Measurements from ENCODE around the gene PTPRE.
A peak's percentile ranks its signal among the peaks of the same experiment; 100 is the strongest.

PTPRE gene

DNA sequence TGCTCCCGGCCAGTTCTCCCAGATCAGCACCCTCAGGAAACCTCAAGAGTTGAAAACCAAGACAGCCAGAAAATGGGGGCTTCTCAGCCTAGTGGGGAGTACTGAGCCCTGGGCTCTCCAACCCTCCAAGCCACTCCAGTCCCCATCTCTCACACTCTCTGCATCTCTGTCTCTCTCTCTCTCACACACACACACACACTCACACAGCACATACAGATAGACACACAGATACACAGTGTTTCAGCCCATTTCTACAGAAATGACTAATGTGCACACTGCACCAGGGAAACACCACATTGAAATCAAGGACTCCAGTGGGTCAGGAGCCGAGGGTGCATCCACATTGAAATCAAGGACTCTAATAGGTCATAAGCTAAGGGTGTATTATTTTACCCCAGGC is 111.8 kb downstream of the PTPRE start:
- DNase-seq, result no peak

DNA sequence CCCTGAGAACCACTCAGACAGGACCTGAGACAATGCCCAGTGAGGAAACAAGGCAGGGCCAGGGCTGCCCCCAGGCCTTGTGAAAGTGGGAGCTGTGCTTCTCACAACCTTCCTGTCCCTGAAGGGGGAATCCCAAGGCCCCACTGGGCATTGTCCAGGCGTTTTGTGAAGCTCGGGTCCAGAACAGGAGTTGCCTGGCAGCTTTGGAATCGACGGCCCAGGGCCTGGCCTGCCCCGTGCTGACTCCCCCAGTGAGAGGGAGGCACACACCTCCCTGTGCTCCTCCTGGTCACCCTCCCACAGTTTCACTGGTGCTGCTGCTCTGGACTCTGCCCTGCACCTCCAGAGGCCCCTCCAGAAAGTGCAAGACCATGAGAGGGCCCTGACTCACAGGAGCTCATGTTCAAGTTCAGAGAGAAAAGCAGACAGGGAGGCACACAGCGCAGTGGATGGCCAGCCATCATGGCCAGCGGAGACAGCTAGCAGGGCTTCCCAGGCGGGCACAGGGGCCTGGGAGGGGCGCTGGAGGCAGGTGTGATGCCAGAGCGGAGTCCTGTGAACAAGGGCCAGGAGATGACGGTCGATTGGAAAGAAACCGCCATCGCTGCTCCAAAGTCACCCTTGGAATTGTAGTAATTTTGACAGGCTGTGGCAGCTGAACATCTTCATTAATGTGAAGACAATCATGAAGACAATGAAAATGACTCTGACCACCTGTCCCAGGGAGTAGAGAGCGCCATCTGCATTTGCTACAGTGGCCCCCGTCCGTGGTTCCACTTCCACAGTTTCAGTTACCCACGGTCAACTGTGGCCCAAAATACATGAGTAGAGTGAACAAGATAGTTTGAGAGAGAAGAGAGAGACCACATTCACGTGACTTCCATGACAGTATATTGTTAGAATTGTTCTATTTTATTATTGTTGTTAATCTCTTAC is 115.6 kb downstream of the PTPRE start:
- no peak for DNase-seq

DNA sequence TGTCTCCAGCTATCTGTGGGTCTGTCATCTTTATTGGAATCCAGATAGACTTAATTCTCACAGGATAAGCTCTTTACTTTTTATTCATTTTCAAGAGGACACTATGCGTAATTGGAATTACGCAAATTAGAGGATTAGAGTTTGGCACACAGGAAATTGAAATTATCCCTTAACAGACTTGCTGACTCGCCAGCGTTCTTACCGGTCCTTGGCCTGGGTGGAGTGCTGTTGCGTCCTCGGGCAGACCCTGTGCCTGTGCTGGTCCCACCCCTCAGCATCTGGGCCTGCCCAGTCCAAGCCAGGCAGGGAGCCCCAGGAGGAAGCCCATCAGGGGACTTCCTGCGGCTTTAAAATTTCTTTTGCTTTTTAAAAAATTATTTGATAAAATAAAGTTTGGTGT is 117.5 kb downstream of the PTPRE start:
- DNase-seq, result no peak

DNA sequence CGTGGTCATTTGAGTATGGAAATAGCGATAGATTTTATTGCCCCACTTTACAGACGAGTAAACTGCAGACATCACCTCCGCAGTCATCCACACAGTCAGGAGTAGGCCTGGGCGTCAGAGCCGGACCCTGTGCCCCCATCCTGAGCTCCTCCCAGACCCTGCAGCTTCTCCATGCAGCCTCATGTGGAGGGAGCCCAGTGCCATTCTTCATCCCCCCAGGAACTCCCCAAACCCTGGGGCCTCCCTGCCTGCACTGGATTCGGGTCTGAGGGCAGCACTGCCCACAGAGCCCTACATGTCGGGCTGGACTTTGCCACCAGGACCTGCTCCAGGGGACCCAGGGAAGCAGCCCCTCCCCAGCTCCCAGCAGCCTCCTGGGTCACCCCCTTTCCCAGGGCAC is 118.5 kb downstream of the PTPRE start:
- DNase-seq, result no peak

DNA sequence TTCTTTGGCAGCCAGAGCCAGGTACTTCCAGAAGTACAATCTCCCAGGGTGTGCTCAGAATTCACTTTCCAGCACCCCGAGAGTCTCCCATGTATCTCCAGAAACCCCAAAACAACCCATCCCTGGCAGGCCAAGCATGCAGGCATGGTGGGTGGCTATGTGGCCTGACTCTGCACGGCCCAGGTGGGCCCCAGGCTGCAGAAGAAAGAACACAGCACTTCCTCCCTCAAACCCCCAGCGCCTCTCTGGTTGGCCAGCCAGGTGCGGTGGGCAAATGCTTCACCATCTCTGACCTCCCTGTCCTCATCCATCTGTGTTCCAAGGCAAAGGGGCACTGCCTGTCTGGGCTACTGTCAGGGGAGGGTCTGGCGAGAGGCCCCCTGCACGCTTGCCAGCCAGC is 119.0 kb downstream of the PTPRE start:
- DNase-seq, result no peak

DNA sequence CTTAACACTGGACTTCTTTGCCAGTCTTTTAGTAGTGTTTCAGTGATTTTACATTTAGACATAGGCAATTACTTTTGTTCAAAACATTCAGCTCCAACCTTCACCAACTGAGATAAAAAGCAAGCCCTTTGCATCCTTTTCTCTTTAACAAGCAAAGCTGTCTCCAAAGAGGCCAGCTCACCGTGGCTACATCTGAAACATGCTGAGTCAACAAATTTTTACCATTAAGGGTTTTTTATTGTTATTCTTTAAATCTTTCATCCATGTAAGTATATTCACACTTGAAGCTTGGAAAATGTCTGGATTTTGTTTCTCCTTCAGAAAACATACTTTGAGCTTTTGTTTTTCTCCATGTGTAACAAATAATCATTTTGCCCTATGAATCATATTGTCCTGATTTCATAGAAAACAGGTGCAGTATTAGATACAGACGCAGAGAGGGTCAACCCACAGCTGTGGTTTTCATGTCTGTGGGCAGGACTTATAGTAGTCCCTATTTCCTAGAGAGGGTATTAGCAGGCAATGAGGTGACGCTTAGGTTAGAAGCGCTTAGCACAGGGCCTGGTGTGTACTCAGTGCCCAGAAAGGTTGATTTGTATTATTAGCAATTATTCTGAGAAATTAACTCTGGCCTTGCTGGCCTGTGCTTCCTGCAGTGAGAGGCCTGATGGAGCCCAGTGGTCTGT is 119.9 kb downstream of the PTPRE start:
- DNase-seq, result no peak

DNA sequence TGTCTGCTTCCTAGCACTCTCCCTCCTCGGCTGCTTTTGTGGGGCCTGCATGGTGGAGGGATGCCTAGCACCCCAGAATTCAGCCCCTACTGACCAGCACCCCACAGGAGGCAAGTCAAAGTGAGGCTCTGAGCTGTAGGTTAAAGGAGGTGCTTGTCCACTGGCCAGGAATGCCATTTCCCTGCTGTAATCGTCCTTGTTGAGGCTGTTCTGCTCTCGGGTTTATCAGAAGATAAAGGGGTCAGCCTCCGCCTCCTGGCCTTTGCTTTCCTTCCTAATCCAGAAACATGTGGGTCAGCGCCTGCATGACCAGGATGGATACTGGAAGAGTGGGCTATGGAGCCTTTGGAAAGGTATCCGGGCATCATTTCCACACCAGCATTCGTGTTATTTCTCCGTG is 120.4 kb downstream of the PTPRE start:
- no peak for DNase-seq

DNA sequence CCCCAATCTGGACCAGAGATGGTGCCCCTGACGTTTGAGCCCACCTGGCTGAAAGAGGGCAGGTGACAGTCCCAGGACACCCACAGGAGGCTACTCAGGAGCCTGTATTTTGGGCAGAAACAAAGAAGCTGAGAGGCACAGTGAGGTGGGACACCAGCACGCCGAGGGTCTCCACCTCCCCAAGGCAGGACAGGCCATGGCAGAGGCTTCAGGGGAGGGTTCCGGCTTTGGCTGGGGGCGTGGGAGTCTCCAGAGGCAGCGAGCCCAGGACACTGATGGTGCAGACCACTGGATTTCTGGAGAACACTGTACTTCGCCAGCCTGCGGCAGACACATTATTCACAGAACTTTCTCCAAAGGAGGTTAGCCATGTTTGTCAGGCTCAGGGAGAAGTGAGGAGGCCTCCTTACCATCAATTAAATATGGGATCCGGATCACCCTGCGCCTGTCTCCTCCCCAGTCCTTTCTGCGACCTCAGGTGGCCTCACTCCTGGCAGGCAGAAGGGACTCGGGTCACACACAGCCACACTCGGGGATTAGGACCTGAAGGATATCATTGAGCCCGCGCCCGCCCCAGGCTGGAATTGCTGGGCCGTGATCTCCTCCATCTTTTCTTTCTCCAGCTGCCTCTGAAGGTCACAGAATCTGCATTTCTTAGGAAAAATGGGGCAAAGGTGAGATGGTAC is 121.1 kb downstream of the PTPRE start:
- no peak for DNase-seq

DNA sequence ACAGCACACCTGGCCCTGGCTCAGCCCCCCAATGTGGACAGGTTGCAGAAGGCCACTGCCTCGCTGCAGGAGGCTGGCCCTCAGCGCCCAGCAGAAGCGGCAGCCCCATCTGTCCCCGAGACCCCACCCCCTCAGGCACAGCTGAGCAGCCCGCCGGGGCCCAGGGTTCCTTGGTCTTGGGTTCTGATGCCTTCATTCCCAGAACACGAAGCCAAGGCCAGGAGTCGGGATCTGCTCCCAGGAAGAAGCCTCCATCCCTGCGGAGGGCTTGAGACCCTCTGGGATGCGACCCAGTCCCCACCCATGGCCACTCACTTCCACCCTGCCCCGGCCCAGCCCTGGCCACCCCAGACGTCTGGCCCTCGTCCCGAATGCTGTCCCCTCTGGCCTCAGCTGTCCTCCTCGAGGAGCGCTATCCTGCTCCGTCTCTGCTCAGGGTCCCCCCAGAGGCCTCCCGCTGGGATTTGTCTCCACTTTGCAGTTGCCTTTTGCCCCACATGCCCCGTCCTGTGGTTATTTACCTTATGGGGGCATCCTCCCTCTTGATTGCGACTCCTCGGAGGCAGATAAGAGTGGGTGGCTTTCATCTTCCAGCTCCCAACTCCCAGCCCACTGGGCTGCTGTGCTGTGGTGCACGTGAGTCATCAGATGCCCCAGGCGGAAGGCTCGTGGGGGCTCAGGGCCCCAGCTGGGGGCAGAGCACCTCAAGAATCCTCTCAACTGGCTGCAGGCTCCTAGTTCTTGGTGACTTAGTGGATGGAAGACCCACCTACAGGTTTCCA is 121.8 kb downstream of the PTPRE start:
- DNase-seq, result no peak

DNA sequence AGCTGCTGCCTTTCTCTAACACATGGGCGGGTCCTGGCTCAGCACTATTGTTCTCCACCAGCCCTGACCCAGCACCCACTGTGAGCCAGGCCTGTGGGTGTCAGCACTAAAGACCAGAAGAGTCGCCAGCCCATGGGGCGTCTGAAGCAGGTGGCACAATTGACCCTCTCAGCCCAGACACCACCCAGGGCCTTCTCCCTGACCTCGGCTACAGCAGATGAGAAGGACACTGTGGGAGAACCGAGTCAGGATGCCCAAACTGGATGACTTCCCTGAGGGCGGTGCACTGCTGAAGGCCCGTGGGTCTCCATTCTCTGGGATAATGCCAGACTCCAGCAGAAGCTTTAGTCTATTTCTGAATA is 122.4 kb downstream of the PTPRE start:
- DNase-seq, result no peak

DNA sequence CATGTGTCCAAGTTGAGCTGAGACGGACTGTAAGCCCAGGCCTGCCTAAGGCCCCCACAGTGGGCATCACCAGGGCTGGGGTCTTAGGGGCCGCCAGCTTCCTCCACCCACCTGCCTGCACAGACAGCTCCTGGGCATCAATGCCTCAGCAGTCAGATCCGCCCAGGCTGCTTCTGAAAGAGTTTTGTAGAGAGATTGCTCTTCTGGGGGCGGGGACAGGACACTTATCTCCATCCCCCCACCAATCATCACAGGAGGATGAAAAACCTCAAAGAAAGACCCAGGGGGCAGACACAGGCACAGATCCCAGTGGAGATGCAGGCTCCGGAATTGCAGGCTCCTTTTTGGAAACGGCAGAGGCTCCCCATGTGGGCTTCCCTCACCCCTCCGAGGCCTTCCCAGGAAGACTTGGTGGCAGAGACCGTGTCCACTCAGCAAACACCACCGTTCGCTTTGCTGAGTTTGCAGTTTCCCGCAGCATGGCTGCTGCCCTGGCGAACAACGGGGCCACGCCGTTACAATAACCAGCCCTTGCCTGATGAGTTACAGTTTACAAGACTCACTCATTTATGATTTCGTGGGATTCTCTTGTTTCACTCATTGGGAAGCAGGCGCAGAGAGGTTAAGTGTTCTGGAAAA is 122.9 kb downstream of the PTPRE start:
- DNase-seq, result peak in 2 of 56 donors; percentile 12 to 39

DNA sequence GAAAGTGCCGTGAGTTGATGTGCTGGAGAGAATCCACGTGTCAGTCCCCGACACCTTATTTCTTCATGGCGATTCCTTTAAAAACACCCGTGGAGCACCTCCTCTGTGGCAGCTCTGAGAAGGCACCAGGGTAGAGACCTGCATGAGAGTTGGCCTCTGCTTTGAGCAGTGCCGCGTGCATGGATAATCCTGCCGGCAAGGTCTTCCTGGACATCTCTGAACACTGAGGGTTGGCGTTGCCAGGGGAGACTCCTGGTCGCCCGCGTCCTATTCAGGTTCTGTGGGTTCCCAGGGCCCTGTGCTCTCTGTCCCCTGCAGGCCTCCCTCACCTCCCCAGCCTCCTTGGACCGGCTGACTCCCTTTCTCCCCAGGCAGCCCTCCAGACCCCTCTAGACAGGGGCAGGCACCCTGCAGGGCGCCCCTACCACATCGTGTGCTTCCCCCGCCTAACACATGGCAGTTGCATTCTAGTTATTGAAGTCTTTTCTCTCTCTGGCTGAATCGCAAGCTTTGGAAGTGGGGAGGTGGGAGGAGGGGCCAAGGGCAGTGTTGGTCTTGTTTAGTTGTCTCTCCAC is 123.7 kb downstream of the PTPRE start:
- no peak for DNase-seq

DNA sequence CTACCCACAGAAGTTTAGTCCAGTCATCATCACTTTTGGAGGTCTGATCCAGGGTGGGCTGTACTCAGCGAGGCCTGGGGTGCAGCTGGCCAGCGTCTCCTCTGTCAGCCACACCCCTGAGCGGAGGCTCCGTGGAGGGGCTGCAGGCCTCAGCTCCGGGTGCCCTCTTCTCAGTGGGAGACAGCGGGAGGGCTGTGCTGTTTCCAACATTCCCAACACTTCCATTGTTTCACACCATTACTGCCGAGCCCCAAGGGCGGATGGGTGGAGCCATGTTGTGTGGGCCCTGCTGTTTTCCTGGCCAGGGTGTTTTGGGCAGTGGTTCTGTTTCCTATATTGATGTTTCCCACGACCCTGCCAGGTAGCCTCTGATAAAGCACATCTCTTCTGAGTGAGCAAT is 124.3 kb downstream of the PTPRE start:
- no peak for DNase-seq

DNA sequence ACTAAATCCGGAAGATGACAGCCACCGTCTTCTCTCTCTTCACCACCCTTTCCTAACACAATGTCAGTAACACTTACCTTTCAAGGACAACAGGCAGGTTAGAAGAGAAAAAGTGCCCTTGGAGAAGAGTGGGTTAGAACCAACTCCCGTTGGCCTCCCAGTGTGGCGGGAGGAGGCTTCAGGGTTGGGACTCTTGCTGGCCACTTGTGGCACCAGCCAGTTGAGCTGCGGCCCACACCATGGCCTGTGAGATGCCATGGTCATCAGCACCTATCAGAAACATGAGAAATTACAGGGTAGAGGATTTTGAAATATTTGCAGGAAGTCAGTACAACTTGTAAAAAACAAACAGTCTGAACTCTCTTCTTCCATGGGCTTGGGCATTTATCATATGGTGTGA is 125.6 kb downstream of the PTPRE start:
- no peak for DNase-seq

DNA sequence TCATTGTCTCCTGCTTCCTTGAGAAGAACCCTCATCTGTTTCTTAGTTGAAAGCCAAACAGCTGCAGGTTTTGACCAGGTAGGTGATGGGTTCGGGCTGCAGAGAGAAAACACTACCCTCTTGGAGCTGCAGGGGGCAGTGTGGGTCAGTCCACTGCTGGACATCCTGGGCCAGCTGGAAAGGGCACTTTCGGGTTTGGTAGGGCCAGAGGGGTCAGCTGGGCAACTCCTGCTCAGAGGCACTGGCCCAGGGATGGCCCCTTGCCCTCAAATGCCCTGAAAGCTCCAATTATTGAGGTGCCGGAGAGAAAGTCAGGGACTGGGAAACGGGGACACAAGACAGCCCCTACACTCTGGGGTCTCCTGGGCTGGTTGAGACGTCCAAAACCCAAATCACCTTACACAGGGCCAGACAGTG is 128.7 kb downstream of the PTPRE start:
- peak in 11 of 56 donors; percentile 4 to 36 (median 24) for DNase-seq

DNA sequence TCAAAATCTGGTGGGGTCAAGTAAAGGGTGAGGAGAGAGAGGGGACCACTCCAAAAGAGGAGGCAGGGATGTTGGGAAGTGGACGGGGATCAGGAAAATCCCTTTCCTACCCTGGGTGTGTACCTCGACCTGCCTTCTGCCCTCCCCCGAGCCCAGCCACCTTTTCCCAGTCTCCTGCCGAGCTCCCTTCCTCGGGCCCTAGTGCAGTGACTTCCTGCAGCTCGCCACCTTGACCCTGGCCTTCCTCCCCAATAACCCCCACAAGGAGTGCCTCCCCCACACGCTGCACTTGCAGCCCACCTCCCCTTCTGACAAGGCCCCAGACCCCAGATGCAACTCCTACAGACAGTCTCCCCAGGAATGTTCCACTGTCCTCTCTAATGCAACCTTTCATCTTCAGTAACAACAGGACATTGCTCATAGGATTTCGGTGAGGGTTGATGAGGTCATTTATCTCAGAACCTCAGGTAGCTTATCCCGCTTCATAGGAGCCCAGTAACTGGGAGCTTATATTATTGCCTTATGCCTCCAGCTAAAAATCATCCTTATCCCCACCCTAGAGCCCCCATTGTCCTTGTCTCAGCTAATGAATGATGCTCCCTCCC is 129.2 kb downstream of the PTPRE start:
- DNase-seq, result no peak

DNA sequence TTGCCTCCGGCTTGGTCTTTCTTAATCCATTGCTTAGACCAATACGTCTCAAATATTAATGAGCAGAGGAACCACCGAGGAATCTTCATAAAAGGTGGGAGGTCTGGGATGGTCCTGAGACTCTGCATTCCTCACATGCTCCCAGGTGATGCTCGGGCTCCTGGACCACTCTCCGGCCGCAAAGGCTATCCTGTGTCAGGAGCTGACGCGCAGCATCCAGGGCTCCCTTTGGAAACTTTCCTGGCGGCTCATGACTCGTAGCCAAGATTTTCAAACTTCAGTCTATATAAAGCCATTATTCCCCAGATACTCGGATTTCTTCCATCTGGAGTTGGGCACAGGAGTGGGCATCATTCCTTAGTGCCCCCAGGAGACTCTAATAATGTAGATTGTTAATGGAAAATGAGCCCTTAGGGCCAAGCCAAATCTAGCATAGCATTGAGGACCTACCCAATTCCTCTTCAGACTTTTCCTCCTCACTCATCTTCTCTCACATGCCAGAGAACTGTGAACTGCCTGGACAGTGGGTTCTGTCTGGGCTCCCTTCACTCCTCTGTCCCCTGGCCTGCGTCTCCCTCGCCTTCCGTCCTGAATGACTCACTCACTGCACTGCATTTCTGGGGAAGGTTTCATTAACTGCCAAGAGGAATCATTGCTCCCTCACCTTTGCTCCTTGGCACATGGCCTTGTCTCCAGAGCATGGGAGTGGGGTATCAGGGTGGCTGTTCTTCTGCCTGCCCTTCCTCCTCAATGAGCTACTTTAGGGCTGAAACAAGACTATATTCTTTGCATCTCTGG is 130.0 kb downstream of the PTPRE start:
- DNase-seq, result peak in 1 of 56 donors; percentile 21

DNA sequence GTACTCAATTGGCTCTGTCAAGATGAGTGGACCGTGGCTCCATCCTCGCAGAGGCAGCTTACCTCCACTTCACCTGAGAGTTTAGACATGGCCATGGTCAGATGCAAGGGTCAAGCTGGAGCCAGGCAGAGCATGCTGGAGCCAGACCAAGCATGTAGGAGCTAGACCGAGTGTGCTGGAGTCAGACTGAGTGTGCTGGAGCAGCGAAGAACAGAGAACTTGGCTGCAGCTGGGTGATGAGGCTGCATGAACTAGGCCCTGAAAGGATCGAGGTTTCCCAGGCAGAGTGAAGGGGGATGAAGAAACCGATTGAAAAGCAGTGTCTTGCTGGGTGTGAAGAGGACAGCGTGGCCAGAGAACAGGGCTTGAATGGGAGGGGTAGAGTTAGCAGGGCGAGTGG is 133.2 kb downstream of the PTPRE start:
- no peak for DNase-seq

DNA sequence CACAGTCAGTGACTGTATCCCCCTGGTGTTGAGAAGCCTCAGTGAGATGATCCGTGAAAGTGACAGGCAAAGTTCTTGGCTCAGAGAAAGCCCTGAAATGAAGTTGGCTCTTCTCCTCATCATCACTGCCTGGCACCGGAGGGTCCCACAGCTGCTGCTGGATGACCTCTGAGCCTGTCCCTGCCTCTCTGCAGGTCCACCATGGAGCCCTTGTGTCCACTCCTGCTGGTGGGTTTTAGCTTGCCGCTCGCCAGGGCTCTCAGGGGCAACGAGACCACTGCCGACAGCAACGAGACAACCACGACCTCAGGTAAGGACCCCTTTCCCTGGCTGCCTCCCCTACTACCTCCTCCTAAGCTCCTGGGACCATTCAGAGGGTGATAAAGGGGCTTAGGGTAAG is 133.8 kb downstream of the PTPRE start:
- no peak for DNase-seq

Measured in amygdala (tissue), 56 donors.